ENCODE data around the gene AQP12A. TPM values are rescaled to one million over a fixed set of nuclear protein-coding genes. Genes with fewer than 3 reads are reported as not detected.
"Not testable (repeated sequence)": the region's sequence is repeated elsewhere in the genome, so short reads cannot be mapped to it uniquely, and the experiment has no call there.

Gene AQP12A, protein sequence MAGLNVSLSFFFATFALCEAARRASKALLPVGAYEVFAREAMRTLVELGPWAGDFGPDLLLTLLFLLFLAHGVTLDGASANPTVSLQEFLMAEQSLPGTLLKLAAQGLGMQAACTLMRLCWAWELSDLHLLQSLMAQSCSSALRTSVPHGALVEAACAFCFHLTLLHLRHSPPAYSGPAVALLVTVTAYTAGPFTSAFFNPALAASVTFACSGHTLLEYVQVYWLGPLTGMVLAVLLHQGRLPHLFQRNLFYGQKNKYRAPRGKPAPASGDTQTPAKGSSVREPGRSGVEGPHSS
- not detected for polyA plus RNA-seq (2013, experiment 1 of 2)
- not detected for polyA plus RNA-seq (2013, experiment 2 of 2)

DNA sequence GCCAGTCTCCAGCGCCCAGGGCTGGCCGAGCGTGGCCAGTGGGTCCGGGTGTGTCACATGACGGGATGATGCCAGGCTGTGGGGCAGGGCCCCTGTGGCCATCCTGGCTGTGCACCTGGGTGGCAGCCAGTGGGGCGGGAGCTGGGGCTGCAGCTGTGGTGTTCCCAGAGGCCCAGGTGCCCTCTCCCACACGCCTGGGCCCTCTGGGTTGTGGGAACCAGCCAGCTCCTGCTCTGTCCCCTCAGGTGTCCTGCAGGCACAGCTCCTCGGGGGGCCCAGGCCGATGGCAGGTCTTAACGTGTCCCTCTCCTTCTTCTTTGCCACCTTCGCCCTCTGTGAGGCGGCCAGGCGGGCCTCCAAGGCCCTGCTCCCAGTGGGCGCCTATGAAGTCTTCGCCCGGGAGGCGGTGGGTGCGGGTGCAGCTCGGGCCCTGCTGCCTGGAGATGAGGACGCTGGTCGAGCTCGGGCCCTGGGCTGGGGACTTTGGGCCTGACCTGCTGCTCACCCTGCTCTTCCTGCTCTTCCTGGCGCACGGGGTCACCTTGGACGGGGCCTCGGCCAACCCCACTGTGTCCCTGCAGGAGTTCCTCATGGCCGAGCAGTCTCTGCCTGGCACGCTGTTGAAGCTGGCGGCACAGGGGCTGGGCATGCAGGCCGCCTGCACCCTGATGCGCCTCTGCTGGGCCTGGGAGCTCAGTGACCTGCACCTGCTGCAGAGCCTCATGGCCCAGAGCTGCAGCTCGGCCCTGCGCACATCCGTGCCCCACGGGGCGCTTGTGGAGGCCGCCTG, at the start of gene AQP12A:
Gene AQP12A, plus strand, starts transcription at position 236 of the 790 bp plus-strand sequence. Its CDS starts 48 bp downstream, at position 284.
- H3K27ac ChIP-seq (ENCODE audit: low read depth, low read length, severe bottlenecking); H3K4me1 ChIP-seq (ENCODE audit: control insufficient read depth, insufficient read depth, low read length, poor library complexity, severe bottlenecking); H3K4me3 ChIP-seq (ENCODE audit: extremely low read depth, insufficient read depth, low read length, poor library complexity, severe bottlenecking); H3K36me3 ChIP-seq (ENCODE audit: control insufficient read depth, insufficient read depth, low read length); H3K9me3 ChIP-seq (ENCODE audit: control insufficient read depth, low read length): not testable (repeated sequence)
- WGBS, 2 experiments (ENCODE audit: insufficient coverage in 2 of 2) = 91% methylated on average over 14 to 22 of the region's 37 CpGs

DNA sequence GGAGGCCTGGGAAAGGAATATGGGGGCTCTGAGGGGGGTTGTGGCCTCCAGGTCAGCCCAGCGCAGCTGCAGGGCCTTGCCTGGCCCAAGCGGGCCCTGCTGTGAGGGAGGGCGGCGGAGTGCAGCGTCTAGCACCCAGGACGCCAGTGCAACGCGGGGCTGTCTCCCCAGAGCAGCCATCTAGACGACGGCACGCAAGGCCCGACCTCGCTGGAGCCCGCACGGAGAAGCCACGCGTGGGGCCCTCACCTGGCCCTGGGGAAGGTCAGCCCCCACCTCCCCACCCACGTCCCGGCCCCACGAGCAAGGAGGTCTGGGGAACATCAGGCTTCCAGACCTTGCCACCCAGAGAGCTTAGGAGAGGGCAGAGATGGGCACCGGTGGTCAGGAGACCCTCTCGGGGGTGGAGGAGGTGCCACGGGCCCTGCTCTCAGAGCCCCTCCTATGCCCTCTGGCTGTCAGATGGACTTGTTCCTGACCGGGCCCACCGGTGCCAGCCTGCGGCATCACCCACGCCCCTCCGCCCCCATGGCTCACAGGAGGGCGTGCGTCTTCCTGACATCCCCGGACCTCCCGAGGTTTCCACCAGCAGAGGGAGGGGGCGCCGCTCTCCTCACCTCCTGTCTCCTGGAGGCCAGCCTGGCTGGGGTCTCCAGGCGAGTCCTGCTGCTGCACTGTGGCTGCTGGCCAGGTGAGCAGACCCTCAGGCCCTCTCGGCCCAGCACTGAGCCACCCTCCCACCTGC, 49.4 kb upstream of the AQP12A start:
- no peak overlapping the region for H3K27ac ChIP-seq (ENCODE audit: low read depth, low read length, severe bottlenecking)
- H3K4me3 ChIP-seq (ENCODE audit: extremely low read depth, insufficient read depth, low read length, poor library complexity, severe bottlenecking) = no peak overlapping the region
- no peaks in the 10 kb centered on the region for H3K36me3 ChIP-seq (ENCODE audit: control insufficient read depth, insufficient read depth, low read length)
- no peaks in the 10 kb centered on the region for H3K4me1 ChIP-seq (ENCODE audit: control insufficient read depth, insufficient read depth, low read length, poor library complexity, severe bottlenecking)
- 84 to 92% methylated on average over 31 to 32 of the region's 36 CpGs for WGBS, 2 experiments (ENCODE audit: insufficient coverage in 2 of 2)
- H3K9me3 ChIP-seq (ENCODE audit: control insufficient read depth, low read length) = no peaks in the 10 kb centered on the region

DNA sequence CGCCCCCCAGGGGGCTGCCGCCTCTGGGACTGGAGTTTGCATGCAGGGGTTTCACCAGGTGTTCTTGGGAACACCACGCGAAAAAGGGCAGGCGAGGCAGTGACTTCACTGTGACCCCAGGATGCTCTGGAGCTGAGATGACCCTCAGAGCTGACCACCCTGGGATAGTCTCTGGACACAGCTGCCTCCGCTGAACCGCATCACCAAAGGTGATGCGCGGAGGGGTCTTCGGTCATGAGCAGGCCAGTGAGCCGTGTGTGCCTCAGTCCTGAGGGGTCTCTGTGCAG, 48.9 kb upstream of the AQP12A start:
- no peaks in the 10 kb centered on the region for H3K9me3 ChIP-seq (ENCODE audit: control insufficient read depth, low read length)
- no peak overlapping the region for H3K4me3 ChIP-seq (ENCODE audit: extremely low read depth, insufficient read depth, low read length, poor library complexity, severe bottlenecking)
- no peaks in the 10 kb centered on the region for H3K4me1 ChIP-seq (ENCODE audit: control insufficient read depth, insufficient read depth, low read length, poor library complexity, severe bottlenecking)
- no peak overlapping the region for H3K27ac ChIP-seq (ENCODE audit: low read depth, low read length, severe bottlenecking)
- no peaks in the 10 kb centered on the region for H3K36me3 ChIP-seq (ENCODE audit: control insufficient read depth, insufficient read depth, low read length)
- WGBS, 2 experiments (ENCODE audit: insufficient coverage in 2 of 2) = 94 to 97% methylated on average over 11 of the region's 11 CpGs

DNA sequence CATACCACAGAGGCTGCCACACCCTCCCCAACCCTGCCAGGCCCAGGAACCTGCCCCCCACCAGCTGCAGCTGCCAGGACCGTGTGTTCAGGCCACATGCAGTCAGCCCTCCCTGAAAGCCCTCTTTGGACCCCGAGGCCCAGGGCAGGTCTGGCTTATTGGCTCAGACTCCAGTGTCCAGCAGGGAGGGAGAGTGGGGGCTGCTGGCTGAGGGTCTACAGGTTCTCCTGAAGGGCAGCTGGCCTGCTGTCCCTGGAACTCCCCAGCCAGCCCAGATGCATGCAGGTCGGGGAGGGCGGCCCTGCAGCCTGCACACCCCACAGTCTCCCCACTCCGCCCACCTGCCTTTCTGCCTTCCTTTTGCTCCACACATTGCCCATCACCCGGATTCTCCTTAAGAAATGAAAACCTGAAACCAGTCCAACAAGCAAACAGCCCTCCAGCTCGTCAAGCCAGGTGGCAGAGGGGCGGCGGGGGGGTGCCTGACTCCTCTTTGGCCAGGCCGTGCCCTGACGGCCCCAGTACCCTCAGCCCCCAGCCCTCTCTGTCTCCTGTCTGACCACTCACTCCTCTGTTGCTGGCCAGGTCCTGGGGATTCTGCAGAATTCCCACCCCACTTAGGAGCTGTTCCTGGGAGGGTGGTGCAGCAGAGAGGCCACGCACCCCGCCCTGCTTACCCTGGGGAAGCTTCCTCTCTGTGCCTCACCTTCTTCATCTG, 48.4 kb upstream of the AQP12A start:
- H3K9me3 ChIP-seq (ENCODE audit: control insufficient read depth, low read length) = no peaks in the 10 kb centered on the region
- H3K27ac ChIP-seq (ENCODE audit: low read depth, low read length, severe bottlenecking) = no peak overlapping the region
- WGBS, 2 experiments (ENCODE audit: insufficient coverage in 2 of 2) = 81 to 84% methylated on average over 8 to 11 of the region's 13 CpGs
- no peak overlapping the region for H3K4me3 ChIP-seq (ENCODE audit: extremely low read depth, insufficient read depth, low read length, poor library complexity, severe bottlenecking)
- no peaks in the 10 kb centered on the region for H3K36me3 ChIP-seq (ENCODE audit: control insufficient read depth, insufficient read depth, low read length)
- no peaks in the 10 kb centered on the region for H3K4me1 ChIP-seq (ENCODE audit: control insufficient read depth, insufficient read depth, low read length, poor library complexity, severe bottlenecking)

DNA sequence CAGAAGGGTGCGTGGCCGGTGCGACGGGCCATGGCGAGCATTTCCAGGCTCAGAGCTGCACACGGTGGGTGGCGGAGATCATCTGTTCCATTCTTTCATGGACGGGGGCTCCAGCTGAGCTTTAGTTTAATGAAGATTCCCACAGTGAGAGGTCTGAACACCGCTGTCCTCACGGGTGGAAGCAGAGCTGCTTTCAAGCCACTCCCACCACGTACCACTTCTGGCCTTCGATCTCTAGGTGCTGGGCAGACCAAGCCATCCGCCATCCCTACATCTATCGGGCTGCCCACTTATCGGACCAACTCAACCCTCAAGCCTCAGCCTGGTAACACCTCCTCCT, 47.9 kb upstream of the AQP12A start:
- no peaks in the 10 kb centered on the region for H3K36me3 ChIP-seq (ENCODE audit: control insufficient read depth, insufficient read depth, low read length)
- H3K27ac ChIP-seq (ENCODE audit: low read depth, low read length, severe bottlenecking) = no peak overlapping the region
- WGBS, 2 experiments (ENCODE audit: insufficient coverage in 2 of 2) = 90 to 92% methylated on average over 14 to 15 of the region's 15 CpGs
- no peak overlapping the region for H3K4me3 ChIP-seq (ENCODE audit: extremely low read depth, insufficient read depth, low read length, poor library complexity, severe bottlenecking)
- no peaks in the 10 kb centered on the region for H3K9me3 ChIP-seq (ENCODE audit: control insufficient read depth, low read length)
- H3K4me1 ChIP-seq (ENCODE audit: control insufficient read depth, insufficient read depth, low read length, poor library complexity, severe bottlenecking) = no peaks in the 10 kb centered on the region

DNA sequence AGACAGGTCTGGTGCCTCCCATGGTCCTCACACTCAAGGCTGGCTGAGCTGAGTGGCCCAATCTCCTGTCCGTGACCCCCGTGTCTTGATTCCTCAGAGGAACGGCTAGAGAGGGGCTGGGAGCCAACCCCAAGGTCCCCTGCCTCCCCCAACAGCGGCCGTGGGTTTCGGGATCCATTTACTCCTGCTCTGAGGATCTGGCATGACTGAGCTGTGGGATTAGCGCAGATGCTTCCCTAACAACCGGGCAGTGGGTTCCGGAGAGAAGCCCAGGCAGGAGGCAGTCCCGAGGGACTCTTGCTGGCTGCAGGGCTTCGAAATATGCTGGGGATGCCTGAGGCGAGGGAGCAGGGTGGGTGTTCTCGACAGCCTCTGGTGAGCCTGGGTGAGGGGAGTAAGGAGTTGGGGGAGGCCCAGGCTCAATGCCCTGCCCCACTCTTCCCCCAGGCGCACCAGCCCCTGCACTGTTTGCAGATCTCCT, 47.5 kb upstream of the AQP12A start:
- Histone ChIP-seq H3K9me3 (ENCODE audit: control insufficient read depth, low read length) (no peaks in the 10 kb centered on the region), H3K27ac (ENCODE audit: low read depth, low read length, severe bottlenecking) (no peak overlapping the region), H3K36me3 (ENCODE audit: control insufficient read depth, insufficient read depth, low read length) (no peaks in the 10 kb centered on the region), H3K4me3 (ENCODE audit: extremely low read depth, insufficient read depth, low read length, poor library complexity, severe bottlenecking) (no peak overlapping the region), H3K4me1 (ENCODE audit: control insufficient read depth, insufficient read depth, low read length, poor library complexity, severe bottlenecking) (no peaks in the 10 kb centered on the region)
- WGBS, 2 experiments (ENCODE audit: insufficient coverage in 2 of 2) = 83 to 89% methylated on average over 7 to 9 of the region's 14 CpGs

DNA sequence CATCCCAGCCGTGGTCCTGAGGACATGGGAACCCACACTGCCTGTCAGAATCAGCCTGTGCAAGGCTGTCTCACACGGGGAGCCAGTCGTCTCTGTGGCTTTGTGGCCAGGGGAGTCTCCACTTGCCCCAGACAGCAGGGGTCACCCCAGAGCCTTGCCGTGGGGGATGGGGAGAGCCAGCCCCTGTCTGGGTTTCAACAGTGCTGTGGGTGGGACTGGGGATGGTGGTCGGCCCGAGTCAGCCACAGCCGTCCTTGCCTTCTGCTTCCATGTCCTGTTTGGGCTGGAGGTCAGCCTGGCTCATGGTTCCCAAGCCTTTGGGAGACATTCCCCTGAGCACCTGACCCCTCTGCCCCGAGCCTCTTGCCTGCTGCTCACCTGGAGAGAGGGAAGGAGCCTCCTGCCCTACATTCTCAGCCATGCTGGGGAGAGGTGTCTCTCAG, 46.8 kb upstream of the AQP12A start:
- Histone ChIP-seq H3K27ac (ENCODE audit: low read depth, low read length, severe bottlenecking) (no peak overlapping the region), H3K4me3 (ENCODE audit: extremely low read depth, insufficient read depth, low read length, poor library complexity, severe bottlenecking) (no peak overlapping the region), H3K36me3 (ENCODE audit: control insufficient read depth, insufficient read depth, low read length) (no peaks in the 10 kb centered on the region), H3K9me3 (ENCODE audit: control insufficient read depth, low read length) (no peaks in the 10 kb centered on the region), H3K4me1 (ENCODE audit: control insufficient read depth, insufficient read depth, low read length, poor library complexity, severe bottlenecking) (no peaks in the 10 kb centered on the region)
- 55 to 81% methylated on average over 5 to 8 of the region's 8 CpGs for WGBS, 2 experiments (ENCODE audit: insufficient coverage in 2 of 2)

DNA sequence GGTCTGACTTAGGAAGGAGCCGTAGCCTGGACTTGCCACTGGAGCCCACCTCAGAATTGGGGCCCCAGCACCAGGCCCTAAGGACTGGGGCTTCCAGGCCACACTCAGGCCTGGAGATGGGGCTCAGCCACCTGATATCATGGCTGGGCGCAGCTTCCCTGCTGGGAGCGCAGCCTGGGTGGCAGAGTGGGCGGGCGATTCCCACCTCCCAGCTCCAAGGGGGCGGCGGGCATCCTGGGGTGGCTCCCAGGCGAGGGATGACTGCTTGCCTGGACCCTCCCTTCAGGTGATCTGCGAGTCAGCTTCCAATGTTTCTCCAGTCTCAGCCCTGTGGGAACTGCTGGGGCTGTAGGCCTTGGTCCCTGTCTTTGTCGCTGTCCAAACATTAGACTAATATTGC, 46.3 kb upstream of the AQP12A start:
- H3K4me1 ChIP-seq (ENCODE audit: control insufficient read depth, insufficient read depth, low read length, poor library complexity, severe bottlenecking) = no peaks in the 10 kb centered on the region
- no peaks in the 10 kb centered on the region for H3K36me3 ChIP-seq (ENCODE audit: control insufficient read depth, insufficient read depth, low read length)
- H3K27ac ChIP-seq (ENCODE audit: low read depth, low read length, severe bottlenecking) = no peak overlapping the region
- H3K4me3 ChIP-seq (ENCODE audit: extremely low read depth, insufficient read depth, low read length, poor library complexity, severe bottlenecking) = no peak overlapping the region
- no peaks in the 10 kb centered on the region for H3K9me3 ChIP-seq (ENCODE audit: control insufficient read depth, low read length)
- 83 to 91% methylated on average over 9 to 10 of the region's 10 CpGs for WGBS, 2 experiments (ENCODE audit: insufficient coverage in 2 of 2)

DNA sequence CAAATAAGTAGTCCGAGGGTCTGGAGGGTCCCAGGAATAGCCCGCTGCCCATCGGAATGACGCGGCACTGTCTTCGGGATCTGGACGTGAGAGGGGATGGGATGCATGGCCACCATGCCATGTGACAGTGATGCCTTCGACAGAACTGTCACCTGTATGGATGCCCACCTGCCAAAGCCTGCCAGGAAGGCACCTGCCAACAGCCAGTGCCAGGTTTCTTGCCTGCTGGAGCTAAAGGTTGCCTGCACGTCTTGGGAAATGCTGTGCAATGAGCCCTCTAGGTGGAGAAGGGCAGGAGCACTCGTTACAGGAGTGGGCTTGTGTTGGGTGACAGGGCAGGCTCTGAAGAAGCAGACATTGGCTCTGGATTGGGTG, 45.9 kb upstream of the AQP12A start:
- no peaks in the 10 kb centered on the region for H3K9me3 ChIP-seq (ENCODE audit: control insufficient read depth, low read length)
- H3K36me3 ChIP-seq (ENCODE audit: control insufficient read depth, insufficient read depth, low read length) = no peaks in the 10 kb centered on the region
- no peak overlapping the region for H3K4me3 ChIP-seq (ENCODE audit: extremely low read depth, insufficient read depth, low read length, poor library complexity, severe bottlenecking)
- H3K27ac ChIP-seq (ENCODE audit: low read depth, low read length, severe bottlenecking) = no peak overlapping the region
- WGBS, 2 experiments (ENCODE audit: insufficient coverage in 2 of 2) = 83 to 92% methylated on average over 9 to 10 of the region's 10 CpGs
- H3K4me1 ChIP-seq (ENCODE audit: control insufficient read depth, insufficient read depth, low read length, poor library complexity, severe bottlenecking) = no peaks in the 10 kb centered on the region

DNA sequence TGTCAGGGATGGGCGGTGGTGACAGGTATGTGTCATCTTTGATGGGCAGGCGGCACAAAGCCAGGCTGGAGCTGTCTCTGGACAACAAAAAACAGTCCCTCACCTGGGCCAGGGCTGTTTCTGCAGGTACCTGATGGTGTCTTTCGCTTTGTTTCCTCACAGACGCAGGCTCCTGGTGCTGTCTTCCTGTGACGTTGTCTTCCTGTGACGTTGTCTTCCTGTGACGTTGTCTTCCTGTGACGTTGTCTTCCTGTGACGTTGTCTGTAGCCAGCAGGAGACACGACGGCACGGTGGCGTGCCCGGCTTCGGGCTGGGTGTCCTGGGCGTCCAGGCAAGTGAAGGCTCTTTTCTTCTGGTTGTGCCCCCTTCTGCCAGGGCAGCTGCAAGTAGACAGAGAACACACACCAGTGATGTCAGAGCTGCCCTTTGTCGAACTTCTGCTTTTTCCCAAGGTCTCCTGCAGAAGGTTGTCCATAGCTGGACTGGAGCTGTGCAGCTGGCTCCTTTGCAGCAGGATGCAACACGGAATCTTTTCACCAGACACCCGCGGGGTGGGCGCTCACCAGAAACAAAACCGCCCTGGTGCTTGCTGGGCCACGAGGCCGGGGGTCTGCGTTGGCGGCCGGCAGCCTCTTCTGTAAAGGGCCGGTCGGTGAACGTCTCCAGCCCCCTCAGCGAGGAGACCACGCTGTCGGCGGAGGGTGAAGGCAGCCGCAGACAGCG, 45.3 kb upstream of the AQP12A start:
- 92 to 93% methylated on average over 36 of the region's 36 CpGs for WGBS, 2 experiments (ENCODE audit: insufficient coverage in 2 of 2)

More for the DNA sequence above, 45.3 kb upstream of the AQP12A start:
- Histone ChIP-seq H3K9me3 (ENCODE audit: control insufficient read depth, low read length) (peaks cover 4% of the 10 kb centered on the region), H3K4me3 (ENCODE audit: extremely low read depth, insufficient read depth, low read length, poor library complexity, severe bottlenecking) (no peak overlapping the region), H3K36me3 (ENCODE audit: control insufficient read depth, insufficient read depth, low read length) (no peaks in the 10 kb centered on the region), H3K27ac (ENCODE audit: low read depth, low read length, severe bottlenecking) (no peak overlapping the region), H3K4me1 (ENCODE audit: control insufficient read depth, insufficient read depth, low read length, poor library complexity, severe bottlenecking) (no peaks in the 10 kb centered on the region)
